ENCODE results near the gene ZNF598. TPM values are rescaled to one million over a fixed set of nuclear protein-coding genes. Genes with fewer than 3 reads are reported as not detected.

Gene ZNF598
- total and polyA plus RNA-seq, 2 of the 13 experiments (the other 11 are each of a cell fraction or from before 2014, with no cell fraction given) = 13.5 to 14.2 TPM

- TF ChIP-seq GMEB2 (CRISPR knock-in tag; IDR thresholded peaks at IDR 0.05; ENCODE audit: low read depth) (no peak), YEATS2 (CRISPR knock-in tag; IDR thresholded peaks at IDR 0.05; ENCODE audit: borderline replicate concordance) (peak; percentile 54; the same call in 1 of the 2 replicates), BCLAF1 (IDR thresholded peaks at IDR 0.05) (no peak), MEF2D (CRISPR knock-in tag; IDR thresholded peaks at IDR 0.05) (no peak), TAF15 (IDR thresholded peaks at IDR 0.05; ENCODE audit: low read depth, low read length, poor library complexity, severe bottlenecking) (peak; percentile 28), TEF (CRISPR knock-in tag; IDR thresholded peaks at IDR 0.05) (no peak), GTF3A (CRISPR knock-in tag; conservative IDR thresholded peaks at IDR 0.05) (0 out of 2 replicates have a peak, but pooled peaks have one; percentile 1), RELA (CRISPR knock-in tag; IDR thresholded peaks at IDR 0.05) (no peak; the same call in 1 of the 2 replicates), ADNP (CRISPR knock-in tag; IDR thresholded peaks at IDR 0.05) (no peak), HOXA3 (CRISPR knock-in tag; IDR thresholded peaks at IDR 0.05) (peak; percentile 96), ZNF746 (CRISPR knock-in tag; IDR thresholded peaks at IDR 0.05) (no peak; the same call in 1 of the 2 replicates), ATF1 (CRISPR knock-in tag; IDR thresholded peaks at IDR 0.05) (no peak), TMF1 (CRISPR knock-in tag; IDR thresholded peaks at IDR 0.05; ENCODE audit: low read depth) (peak; percentile 23), TEAD2 (CRISPR knock-in tag; IDR thresholded peaks at IDR 0.05) (no peak), GMEB1 (CRISPR knock-in tag; IDR thresholded peaks at IDR 0.05; ENCODE audit: borderline replicate concordance) (peak; percentile 79), ZNF577 (CRISPR knock-in tag; IDR thresholded peaks at IDR 0.05; ENCODE audit: borderline replicate concordance, low read depth) (no peak), ZNF24 (IDR thresholded peaks at IDR 0.05) (peak; percentile 45; the same call in 1 of the 2 replicates), THRA (CRISPR knock-in tag; IDR thresholded peaks at IDR 0.05; ENCODE audit: borderline replicate concordance) (no peak)
- TF ChIP-seq, protein P1, sequence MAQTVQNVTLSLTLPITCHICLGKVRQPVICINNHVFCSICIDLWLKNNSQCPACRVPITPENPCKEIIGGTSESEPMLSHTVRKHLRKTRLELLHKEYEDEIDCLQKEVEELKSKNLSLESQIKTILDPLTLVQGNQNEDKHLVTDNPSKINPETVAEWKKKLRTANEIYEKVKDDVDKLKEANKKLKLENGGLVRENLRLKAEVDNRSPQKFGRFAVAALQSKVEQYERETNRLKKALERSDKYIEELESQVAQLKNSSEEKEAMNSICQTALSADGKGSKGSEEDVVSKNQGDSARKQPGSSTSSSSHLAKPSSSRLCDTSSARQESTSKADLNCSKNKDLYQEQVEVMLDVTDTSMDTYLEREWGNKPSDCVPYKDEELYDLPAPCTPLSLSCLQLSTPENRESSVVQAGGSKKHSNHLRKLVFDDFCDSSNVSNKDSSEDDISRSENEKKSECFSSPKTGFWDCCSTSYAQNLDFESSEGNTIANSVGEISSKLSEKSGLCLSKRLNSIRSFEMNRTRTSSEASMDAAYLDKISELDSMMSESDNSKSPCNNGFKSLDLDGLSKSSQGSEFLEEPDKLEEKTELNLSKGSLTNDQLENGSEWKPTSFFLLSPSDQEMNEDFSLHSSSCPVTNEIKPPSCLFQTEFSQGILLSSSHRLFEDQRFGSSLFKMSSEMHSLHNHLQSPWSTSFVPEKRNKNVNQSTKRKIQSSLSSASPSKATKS (CRISPR knock-in tag; IDR thresholded peaks at IDR 0.05) = no peak
These were observed 25.9 kb downstream of the ZNF598 start, which contains the start of gene GFER (continued) for GRCh38 chr16:1983544-1984346.

All from HepG2 (cell line).